IPS DF 4.7 (cell line): ENCODE measurements around the gene PSEN1.

Experiments
- DNase-seq: peaks from one replicate; pipeline ENCODE4 v3.0.0-alpha.2; 2013; ENCODE audit warnings: low spot score; ENCODE audit errors: extremely low read depth

The PSEN1 gene

DNA sequence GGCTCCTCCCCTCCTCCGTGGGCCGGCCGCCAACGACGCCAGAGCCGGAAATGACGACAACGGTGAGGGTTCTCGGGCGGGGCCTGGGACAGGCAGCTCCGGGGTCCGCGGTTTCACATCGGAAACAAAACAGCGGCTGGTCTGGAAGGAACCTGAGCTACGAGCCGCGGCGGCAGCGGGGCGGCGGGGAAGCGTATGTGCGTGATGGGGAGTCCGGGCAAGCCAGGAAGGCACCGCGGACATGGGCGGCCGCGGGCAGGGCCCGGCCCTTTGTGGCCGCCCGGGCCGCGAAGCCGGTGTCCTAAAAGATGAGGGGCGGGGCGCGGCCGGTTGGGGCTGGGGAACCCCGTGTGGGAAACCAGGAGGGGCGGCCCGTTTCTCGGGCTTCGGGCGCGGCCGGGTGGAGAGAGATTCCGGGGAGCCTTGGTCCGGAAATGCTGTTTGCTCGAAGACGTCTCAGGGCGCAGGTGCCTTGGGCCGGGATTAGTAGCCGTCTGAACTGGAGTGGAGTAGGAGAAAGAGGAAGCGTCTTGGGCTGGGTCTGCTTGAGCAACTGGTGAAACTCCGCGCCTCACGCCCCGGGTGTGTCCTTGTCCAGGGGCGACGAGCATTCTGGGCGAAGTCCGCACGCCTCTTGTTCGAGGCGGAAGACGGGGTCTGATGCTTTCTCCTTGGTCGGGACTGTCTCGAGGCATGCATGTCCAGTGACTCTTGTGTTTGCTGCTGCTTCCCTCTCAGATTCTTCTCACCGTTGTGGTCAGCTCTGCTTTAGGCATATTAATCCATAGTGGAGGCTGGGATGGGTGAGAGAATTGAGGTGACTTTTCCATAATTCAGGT, at the start of gene PSEN1:
PSEN1 (plus strand) TSS at position 121 of the 839 bp plus-strand sequence. CDS start 11,513 bp downstream, outside the sequence.
- DNase-seq = no peak

DNA sequence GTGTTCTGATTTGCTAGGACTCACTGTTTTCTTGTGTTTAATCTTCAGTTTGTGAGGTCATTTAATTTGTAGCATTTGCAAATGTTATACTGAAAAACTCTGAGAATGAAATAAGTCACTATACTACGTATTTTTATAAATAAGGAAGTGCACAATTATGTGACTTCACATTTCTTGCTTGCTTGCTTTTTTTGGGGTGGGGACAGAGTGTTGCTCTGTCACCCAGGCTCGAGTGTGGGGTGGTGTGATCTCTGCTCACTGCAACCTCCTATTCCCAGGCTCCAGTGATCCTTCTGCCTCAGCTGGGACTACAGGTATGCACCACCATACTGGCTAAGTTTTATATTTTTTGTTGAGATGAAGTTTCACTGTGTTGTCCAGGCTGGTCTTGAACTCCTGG, 45.3 kb upstream of the PSEN1 start:
- no peak for DNase-seq

GRCh38 chr14:73097421-73097820, 38.9 kb upstream of the PSEN1 start:
- DNase-seq = no peak

- DNase-seq = no peak
Observed at GRCh38 chr14:73100334-73100733, 36.0 kb upstream of the PSEN1 start.

DNA sequence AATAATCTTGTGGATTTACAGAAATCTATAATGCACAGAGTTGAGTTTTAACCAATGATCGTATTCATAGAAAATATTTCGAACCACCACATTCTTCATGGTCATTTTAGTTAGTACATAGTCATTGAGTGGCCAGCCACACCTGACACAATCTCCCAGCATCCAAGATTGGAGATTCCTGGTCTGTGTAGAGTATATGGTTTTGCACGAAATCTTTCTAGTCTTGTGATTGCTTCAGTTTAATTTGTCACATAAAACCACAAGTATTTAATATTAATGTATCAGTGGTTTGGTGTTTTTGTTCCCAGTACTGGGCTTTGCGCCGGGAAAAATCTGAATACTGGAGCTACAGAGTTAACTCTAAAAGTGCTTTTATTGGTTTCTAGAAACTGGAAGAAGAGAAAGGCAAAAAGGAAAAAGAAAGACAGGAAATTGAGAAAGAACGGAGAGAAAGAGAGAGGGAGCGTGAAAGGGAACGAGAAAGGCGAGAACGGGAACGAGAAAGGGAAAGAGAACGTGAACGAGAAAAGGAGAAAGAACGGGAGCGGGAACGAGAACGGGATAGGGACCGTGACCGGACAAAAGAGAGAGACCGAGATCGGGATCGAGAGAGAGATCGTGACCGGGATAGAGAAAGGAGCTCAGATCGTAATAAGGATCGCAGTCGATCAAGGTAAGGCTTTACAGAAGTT, 33.4 kb upstream of the PSEN1 start:
- no peak for DNase-seq

DNA sequence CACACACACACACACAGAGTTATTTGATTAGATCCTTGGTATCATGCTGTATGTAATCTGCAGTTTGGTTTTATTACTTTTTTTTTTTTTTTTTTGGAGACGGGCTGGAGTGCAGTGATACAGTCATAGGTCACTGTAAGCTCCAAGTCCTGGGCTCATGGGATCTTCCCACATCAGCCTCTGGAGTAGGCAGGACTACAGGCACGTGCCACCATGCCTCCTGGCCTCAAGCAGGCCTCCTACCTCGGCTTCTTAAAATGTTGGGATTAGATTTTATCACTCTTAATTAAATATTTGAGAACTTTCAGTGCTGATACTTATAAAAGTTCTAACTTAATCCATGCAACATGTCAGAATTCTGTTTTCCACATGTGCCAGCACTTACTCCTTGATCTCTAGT, 31.3 kb upstream of the PSEN1 start:
- DNase-seq = no peak

- DNase-seq = no peak
Observed at GRCh38 chr14:73105727-73106126, 30.6 kb upstream of the PSEN1 start.

DNA sequence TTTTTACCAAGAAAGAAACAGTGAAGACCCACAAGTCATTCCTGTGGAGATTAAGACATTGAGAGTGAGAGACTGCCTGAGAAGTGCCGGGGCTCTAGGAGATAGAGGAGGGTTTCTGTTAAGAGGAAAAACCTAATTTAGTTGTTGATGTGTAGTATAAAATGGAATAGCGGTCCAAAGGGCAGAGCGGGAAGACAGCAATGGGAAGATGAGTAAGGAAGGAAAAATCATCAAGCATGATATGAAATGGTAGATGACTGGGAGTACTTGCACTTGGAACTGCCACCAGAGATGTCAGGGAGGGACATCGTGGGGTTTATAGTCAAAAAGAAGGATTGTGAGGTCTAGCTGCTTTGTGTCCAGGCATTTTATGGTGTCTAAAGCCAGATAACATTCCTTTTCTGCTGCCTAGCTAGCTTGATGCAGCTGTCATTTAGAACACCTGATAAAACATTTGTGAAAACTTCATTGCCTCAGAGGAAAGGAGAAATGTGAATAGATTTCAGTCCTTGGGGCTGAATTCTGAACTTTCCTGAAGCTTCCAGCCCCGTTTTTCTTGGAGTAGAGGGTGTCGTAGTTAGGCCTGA, 20.1 kb upstream of the PSEN1 start:
- no peak for DNase-seq

DNA sequence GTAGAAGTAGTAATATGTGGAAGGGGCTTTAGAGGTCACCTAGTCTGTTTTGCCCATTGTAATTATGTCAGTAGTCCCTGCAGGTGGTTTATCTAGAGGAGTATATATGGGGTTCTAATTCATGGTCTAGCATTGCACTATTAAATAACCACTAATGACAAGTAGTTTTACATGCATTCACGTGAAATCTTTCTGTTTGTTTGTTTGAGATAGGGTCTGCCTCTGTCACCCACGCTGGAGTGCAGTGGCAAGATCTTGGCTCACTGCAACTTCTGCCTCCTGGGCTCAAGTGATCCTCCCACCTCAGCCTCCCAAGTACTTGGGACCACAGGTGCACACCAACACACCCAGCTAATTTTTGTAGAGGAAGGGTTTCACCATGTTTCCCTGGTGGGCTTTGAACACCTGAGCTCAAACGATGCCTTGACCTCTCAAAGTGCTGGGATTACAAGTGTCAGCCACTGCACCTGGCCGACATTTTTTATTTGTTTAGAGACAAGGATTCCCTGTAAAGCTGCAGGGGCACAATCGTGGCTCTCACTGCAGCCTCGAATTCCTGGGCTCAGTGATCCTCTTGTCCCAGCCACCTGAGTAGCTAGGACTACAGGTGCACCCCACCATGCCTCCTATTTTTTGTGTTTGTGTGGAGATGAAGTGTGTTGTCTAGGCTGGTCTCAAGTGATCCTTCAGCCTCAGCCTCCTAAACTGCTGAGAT, 12.0 kb upstream of the PSEN1 start:
- DNase-seq = no peak

GRCh38 chr14:73125169-73125588, 11.1 kb upstream of the PSEN1 start:
- no peak for DNase-seq

- DNase-seq = no peak
Observed at GRCh38 chr14:73125746-73126145, 10.6 kb upstream of the PSEN1 start.

DNA sequence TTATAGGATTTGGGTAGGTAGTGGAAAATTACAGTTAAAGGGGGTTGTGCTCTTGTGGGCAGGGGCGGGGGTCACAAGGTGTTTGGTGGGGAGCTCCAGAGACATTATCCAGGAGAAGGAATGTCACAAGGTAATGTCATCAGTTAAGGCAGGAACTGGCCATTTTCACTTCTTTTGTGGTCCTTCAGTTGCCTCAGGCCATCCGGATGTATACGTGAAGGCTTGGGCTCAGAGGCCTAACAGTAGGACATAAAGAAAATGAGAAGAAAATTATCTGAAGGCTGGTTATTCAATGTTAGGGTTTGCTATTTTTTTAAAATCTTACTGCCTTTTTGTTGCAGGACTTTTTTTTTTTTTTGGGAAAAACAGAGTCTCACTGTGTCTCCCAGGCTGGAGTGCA, 2.5 kb upstream of the PSEN1 start:
- no peak for DNase-seq

DNA sequence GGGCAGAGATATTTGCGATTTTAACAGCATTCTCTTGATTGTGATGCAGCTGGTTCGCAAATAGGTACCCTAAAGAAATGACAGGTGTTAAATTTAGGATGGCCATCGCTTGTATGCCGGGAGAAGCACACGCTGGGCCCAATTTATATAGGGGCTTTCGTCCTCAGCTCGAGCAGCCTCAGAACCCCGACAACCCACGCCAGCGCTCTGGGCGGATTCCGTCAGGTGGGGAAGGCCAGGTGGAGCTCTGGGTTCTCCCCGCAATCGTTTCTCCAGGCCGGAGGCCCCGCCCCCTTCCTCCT, 271 bp upstream of the PSEN1 start:
- no peak for DNase-seq

DNA sequence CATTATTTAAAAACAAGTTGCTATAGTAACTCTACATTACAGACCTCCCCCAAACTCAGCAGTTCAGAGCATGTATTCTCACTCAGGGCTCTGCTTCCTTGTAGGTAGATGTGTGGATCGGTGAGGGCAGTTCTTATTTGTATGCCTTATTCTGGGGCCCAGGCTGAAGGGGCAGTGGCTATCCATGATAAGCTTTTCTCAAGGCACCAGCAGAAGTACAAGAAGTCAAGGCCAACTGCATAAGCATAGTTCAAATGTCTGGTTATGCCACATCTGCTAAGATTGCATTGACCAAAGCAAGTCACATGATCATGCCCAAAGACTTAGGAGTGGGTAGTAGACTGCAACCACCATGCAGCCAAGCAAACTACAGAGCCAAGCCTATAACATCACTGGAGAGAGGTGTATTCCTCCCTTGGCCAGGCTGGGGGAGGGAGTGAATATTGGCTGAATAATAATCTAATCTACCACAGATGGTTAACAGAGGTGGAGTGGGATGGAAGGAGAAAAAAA, 4.6 kb downstream of the PSEN1 start:
- DNase-seq = no peak

DNA sequence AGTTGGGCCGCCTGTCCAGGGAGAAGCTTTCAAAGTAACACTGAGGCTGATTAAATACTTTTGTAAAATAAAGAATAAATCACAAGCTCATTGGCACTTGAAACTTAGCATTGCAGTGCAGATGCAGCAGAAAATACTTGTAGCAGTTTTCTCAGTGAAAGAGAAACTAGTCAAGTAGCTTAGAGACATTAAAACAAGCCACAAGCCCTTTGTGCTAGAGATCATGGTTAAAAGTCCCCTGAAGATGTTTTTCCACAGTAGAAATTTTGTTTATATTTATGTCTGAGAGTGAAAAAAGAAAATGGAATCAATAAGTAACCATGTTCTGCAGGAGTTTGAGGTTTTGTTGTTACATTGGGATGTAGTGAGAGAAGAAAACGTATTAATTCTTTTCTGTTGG, 5.9 kb downstream of the PSEN1 start:
- no peak for DNase-seq

GRCh38 chr14:73143003-73143402, 6.7 kb downstream of the PSEN1 start:
- DNase-seq = no peak

DNA sequence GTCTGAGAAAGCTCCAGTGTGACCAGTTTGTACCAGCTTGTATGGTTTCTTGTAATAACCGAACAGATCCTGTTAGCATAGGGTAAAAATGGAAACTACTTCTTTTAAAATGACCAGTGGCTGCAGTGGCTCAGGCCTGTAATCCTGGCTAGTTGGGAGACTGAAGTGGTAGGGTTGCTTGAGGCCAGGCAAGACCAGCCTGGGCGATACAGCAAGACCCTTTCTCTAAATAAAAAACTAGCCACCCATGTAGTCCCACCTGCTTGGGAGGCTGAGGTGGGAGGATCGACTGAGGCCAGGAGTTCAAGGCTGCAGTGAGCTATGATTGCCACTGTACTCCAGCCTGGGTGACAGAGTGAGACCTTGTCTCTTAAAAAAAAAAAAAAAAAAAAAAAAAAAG, 7.3 kb downstream of the PSEN1 start:
- no peak for DNase-seq

GRCh38 chr14:73145371-73145770, 9.1 kb downstream of the PSEN1 start:
- no peak for DNase-seq

- DNase-seq = no peak
Observed at GRCh38 chr14:73146111-73146510, 9.8 kb downstream of the PSEN1 start.

GRCh38 chr14:73149753-73150152, 13.4 kb downstream of the PSEN1 start:
- no peak for DNase-seq

DNA sequence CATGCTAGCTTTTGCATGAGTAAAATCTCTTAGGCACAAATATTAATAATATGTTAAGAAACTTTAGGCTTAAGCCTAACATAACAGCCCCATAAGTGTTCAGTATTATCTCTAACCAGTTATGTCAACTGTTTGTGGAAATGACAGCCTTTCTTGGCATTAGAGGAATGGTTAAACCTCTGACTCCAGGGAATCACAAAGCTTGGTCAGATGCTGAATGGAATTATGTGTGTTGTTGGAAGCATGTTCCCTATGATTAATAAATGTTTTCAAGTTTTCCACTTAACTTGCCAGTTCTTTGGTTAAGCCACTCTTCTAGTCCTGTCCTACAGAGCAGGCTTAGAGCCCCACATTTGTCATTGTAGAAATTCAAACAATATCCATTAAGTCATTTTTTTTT, 17.0 kb downstream of the PSEN1 start:
- DNase-seq = no peak

DNA sequence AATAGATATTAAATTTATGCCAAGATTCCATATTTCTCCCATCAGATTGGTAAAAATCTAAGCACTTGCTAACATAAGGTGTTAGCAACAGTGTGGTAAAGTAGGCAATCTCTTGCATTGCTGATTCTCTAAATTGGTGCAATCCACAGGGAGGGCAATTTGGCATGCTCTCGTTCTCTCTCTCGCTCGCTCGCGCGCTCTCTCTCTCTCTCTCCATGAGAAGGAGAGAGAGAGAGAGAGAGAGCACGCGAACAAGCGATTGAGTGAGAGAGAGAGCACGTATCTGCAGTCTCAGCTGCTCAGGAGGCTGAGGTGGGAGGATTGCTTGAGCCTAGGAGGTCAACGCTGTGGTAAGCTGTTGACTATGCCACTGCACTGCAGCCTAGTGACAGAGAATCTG, 25.9 kb downstream of the PSEN1 start:
- no peak for DNase-seq
